AG10803 (cell line): ENCODE measurements around the gene TENM3.

Source experiments
- DNase-seq: peaks from one replicate; pipeline ENCODE4 v3.0.0; 2010; ENCODE audit warnings: low read depth
- H3K4me3 ChIP-seq: 2 replicates; pipeline ENCODE4 v1.5.1; 2011; ENCODE audit warnings: mild to moderate bottlenecking, low read length, control low read depth
- TF ChIP-seq, protein P1 (sequence below): conservative IDR thresholded peaks from 2 replicates; pipeline ENCODE4 v1.5.1; 2011; ENCODE audit warnings: mild to moderate bottlenecking, low read length, control low read depth, inconsistent platforms

TENM3 gene

DNA sequence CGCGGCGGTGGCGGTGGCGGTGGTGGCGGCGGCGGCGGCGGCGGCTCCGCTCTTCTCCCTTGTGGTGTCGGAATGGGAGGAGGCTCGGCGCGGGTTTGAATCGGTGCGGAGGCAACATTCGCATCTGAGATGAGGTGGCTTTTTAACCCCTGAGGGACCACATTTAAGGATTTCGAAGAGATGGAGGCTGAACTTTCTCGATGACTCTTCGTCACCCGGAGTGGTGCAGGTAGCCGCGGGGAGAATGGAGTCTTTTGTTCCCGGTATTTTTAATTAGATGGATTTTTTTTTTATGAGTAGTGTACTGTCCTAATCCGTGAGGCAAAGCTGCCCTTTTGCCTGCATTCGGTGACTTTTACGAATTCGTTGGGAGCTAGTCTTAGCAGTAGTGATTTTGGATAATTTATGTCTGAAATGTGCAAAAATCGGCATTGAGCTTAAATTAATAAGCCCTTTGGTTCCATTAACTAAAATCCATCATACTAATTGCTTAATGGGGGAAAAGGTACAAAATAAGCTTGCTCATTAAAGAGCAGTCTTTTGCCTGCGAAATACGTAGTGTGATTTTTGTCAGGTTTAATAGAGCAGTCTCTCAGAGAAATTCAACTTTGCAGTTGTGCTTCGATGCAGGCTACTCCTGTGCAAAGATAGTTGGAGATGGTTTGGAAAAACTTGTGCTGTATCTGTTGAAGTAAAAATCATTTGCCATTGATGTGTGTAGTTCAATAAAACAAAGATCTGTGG, 206.2 kb downstream of the TENM3 start:
- TF ChIP-seq, protein P1, sequence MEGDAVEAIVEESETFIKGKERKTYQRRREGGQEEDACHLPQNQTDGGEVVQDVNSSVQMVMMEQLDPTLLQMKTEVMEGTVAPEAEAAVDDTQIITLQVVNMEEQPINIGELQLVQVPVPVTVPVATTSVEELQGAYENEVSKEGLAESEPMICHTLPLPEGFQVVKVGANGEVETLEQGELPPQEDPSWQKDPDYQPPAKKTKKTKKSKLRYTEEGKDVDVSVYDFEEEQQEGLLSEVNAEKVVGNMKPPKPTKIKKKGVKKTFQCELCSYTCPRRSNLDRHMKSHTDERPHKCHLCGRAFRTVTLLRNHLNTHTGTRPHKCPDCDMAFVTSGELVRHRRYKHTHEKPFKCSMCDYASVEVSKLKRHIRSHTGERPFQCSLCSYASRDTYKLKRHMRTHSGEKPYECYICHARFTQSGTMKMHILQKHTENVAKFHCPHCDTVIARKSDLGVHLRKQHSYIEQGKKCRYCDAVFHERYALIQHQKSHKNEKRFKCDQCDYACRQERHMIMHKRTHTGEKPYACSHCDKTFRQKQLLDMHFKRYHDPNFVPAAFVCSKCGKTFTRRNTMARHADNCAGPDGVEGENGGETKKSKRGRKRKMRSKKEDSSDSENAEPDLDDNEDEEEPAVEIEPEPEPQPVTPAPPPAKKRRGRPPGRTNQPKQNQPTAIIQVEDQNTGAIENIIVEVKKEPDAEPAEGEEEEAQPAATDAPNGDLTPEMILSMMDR = no peak
- DNase-seq = no peak
- H3K4me3 ChIP-seq = peak overlapping the region; percentile 73

DNA sequence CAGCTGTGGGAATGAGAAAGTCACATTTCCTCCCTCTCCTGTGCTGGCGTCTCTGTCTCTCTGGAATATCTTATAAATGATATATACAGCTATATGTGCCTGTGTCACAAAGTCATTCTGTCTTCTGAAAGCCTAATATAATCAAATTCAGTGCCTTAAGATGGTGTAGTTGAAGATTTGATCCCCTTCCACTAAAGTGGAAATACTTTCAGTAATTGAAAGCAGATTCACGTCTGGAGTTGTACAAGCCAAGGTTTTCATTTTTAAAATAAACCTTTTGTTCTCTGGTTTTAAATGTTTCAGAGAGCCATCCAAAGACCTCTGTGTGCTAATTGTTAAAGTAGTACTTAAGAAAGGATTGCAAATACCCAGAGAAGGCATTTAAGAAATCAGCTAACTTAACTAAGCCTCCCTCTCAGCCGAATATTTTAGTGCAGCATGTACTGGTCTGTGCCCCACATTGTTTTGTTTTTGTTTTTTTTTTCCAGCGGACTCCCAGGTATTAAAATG, 206.8 kb downstream of the TENM3 start:
- H3K4me3 ChIP-seq = peak overlapping the region; percentile 73
- TF ChIP-seq, protein P1 = no peak
- DNase-seq = peak; percentile 28

DNA sequence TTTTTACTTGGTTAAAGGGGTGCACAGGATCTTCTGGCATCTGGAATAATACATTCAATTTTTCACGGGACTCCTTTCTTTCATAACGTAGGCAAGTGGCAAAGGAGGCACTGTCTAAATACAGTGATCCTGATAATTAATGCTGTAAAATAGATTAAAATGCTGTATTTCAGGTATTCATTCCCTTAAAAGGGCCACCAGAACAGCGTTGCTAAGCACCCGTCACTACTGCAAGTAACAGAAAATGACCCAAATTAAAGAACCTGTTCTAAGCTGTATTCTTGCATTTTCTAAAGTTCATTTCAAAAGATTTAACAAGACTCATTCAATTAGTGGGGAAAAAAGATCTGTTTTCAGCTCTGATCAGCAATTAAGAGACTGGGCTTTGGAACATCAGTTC, 208.2 kb downstream of the TENM3 start:
- no peak overlapping the region for H3K4me3 ChIP-seq
- TF ChIP-seq, protein P1 = no peak
- no peak for DNase-seq

DNA sequence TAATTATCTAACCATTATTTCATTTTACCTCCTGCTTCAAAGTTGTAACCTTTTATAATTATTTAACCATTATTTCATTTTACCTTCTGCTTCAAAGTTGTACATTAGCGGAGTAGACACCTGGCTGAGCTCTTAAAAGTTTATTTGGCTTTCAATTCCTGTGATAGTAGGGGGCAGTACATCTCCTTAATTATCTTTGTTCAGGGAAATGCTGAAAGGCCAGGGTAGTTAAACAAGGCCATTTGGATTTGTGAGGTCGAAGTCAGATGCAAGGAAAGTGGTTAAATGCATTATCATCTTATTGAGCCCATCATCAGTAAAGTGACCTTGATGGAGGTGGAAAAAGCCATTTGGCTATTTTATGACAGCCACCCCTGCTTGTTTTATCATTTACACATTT, 210.6 kb downstream of the TENM3 start:
- TF ChIP-seq, protein P1 = no peak
- H3K4me3 ChIP-seq = no peak overlapping the region
- DNase-seq = no peak

DNA sequence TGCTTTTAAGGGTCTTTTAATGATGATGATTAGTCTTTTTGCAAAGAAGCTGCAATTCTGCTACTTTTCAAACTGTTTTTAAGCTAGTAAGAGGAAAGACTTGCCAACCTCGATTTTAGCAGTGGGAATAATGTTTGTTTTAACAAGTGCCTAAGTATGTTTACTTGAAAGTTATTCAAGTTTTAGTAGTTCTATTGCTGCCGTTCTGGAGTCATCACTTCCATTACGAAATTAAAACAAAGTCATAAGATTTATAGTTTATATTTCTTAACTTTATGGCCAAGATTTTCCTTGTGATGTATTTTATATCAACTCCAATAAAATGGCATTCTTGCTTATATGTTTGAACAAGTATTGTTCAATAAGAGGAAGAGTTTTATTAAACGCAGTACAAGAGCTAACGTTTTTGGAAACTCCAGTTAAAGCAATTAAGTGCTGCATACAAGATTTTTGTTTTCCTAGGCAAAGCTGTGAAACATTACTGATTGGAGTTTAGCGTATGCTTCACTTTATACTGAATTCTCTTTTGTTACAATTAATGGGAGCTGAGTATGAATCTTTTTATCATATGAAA, 211.3 kb downstream of the TENM3 start:
- DNase-seq = peak; percentile 48
- TF ChIP-seq, protein P1 = no peak
- no peak overlapping the region for H3K4me3 ChIP-seq

DNA sequence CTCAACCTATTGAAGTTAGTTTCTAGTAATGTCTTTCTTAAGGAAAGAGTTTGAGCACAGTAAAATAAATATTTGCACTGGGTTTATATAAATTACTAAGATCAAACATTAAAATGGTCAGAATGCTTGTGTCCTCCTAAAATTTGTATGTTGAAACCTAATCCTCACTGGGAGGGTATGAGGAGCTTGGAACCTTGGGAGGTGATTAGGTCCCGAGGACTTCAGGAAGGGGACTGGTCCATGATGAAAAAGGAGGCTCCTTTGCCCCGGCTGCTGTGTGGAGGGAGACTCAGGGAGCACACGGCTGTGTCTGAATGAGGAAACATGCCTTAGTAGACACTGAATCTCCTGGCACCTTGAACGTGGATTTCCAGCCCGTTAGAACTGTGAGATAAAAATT, 221.9 kb downstream of the TENM3 start:
- no peak overlapping the region for H3K4me3 ChIP-seq
- TF ChIP-seq, protein P1 = no peak
- no peak for DNase-seq

DNA sequence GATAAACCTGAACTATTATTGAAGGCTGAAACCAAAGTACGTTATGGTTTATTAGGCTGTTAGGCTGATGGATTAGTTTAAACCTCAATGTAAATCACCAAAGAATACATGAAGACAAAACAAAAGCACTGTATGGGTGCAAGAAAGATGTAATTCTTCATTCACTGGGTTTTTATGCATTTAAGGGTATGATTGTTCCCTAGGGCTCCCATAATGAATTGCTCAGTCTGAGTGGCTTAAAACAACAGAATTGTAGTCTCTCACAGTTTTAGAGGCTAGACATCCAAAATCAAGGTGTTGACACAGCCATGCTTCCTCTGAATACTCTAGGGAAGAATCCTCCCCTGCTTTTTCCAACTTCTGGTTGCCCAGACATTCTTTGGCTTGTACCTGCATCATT, 222.8 kb downstream of the TENM3 start:
- no peak for DNase-seq
- no peak overlapping the region for H3K4me3 ChIP-seq
- TF ChIP-seq, protein P1 = no peak
